PC-9 (cell line): ENCODE results near the gene CTNNA3. TPM values are rescaled to one million over a fixed set of nuclear protein-coding genes. Genes with fewer than 3 reads are reported as not detected.

Experiments
- BruUV-seq: library from RNA; stranded (reverse); fragments of 400-500 nt; replicated peaks from 2 replicates; lab custom pipeline; 2021; lab: Mats Ljungman, UMichigan
- CTCF ChIA-PET: fragments of 300-600 bp; sonication (Branson Sonifier 250); formaldehyde crosslinking; loops from one replicate; lab custom pipeline; 2022; ENCODE audit warnings: antibody characterized with exemption; lab: Charles Lee
- POLR2A ChIA-PET: fragments of 300-600 bp; sonication (Branson Sonifier 250); formaldehyde crosslinking; loops from one replicate; lab custom pipeline; 2022; ENCODE audit warnings: antibody characterized with exemption; ENCODE audit not compliant: unreplicated experiment; lab: Charles Lee
- DNase-seq, 2 experiments: peaks; one replicate each; pipeline versions ENCODE4 v3.0.0 to v3.0.0-alpha.2; 2015 to 2022; ENCODE audit warnings: mixed read lengths in 1 of 2
- H2AFZ ChIP-seq: fragments of 200-600 bp; sonication (generic); 2 replicates; pipeline ENCODE4 v1.8.1; 2017; ENCODE audit warnings: antibody characterized with exemption
- H3F3A ChIP-seq: fragments of 200-600 bp; sonication (generic); 2 replicates; pipeline ENCODE4 v1.8.1; 2017; ENCODE audit warnings: antibody characterized with exemption, mild to moderate bottlenecking, low read depth; ENCODE audit not compliant: insufficient read depth
- H3K27ac ChIP-seq: fragments of 200-600 bp; sonication (generic); 2 replicates; pipeline ENCODE4 v1.6.1; 2016; ENCODE audit warnings: mixed run types
- H3K27me3 ChIP-seq: fragments of 200-600 bp; sonication (generic); 2 replicates; pipeline ENCODE4 v1.6.1; 2016; ENCODE audit warnings: low read depth, mixed run types; ENCODE audit not compliant: insufficient read depth
- H3K36me3 ChIP-seq: fragments of 200-600 bp; sonication (generic); 2 replicates; pipeline ENCODE4 v1.6.1; 2016; ENCODE audit warnings: low read depth, mixed run types
- H3K4me1 ChIP-seq: fragments of 200-600 bp; sonication (generic); replicated peaks from 2 replicates; pipeline ENCODE4 v1.6.1; 2016; ENCODE audit warnings: mixed run types; ENCODE audit not compliant: insufficient read depth
- H3K4me2 ChIP-seq: fragments of 200-600 bp; sonication (generic); 2 replicates; pipeline ENCODE4 v1.6.1; 2017; ENCODE audit warnings: mixed run types
- H3K4me3 ChIP-seq: fragments of 200-600 bp; sonication (generic); 2 replicates; pipeline ENCODE4 v1.6.1; 2016; ENCODE audit warnings: mixed run types
- H3K79me2 ChIP-seq: fragments of 200-600 bp; sonication (generic); 2 replicates; pipeline ENCODE4 v1.6.1; 2017; ENCODE audit warnings: low read depth, mixed run types
- H3K9me2 ChIP-seq: fragments of 200-600 bp; sonication (generic); 2 replicates; pipeline ENCODE4 v1.8.1; 2017; ENCODE audit warnings: mild to moderate bottlenecking; ENCODE audit not compliant: insufficient read depth
- H3K9me3 ChIP-seq: fragments of 200-600 bp; sonication (generic); 2 replicates; pipeline ENCODE4 v1.8.1; 2016; ENCODE audit warnings: low read depth; ENCODE audit not compliant: insufficient read depth
- H4K20me1 ChIP-seq: fragments of 200-600 bp; sonication (generic); 2 replicates; pipeline ENCODE4 v1.8.1; 2017; ENCODE audit not compliant: insufficient read depth
- EZH2 ChIP-seq: fragments of 200-600 bp; sonication (generic); IDR thresholded peaks from 2 replicates; pipeline ENCODE4 v1.8.0; 2017; ENCODE audit warnings: antibody characterized with exemption, low read depth
- intact Hi-C: fragments of 100-400 bp; cut with micrococcal nuclease; formaldehyde crosslinking; loops from one replicate; pipeline ENCODE4 v1.10.0; 2022; ENCODE audit not compliant: unreplicated experiment
- total RNA-seq: library from RNA; stranded (reverse); gene quantifications from 2 replicates; pipeline ENCODE4 v1.2.3, GENCODE V29; 2021
- TF ChIP-seq, protein P1 (sequence below): fragments of 200-600 bp; sonication (generic); conservative IDR thresholded peaks from 2 replicates; pipeline ENCODE4 v1.6.1; 2017; ENCODE audit warnings: mixed run types, antibody characterized with exemption, mild to moderate bottlenecking, moderate library complexity

CTNNA3 gene
- total RNA-seq, 1 experiment from 2014 or later, result not detected

DNA sequence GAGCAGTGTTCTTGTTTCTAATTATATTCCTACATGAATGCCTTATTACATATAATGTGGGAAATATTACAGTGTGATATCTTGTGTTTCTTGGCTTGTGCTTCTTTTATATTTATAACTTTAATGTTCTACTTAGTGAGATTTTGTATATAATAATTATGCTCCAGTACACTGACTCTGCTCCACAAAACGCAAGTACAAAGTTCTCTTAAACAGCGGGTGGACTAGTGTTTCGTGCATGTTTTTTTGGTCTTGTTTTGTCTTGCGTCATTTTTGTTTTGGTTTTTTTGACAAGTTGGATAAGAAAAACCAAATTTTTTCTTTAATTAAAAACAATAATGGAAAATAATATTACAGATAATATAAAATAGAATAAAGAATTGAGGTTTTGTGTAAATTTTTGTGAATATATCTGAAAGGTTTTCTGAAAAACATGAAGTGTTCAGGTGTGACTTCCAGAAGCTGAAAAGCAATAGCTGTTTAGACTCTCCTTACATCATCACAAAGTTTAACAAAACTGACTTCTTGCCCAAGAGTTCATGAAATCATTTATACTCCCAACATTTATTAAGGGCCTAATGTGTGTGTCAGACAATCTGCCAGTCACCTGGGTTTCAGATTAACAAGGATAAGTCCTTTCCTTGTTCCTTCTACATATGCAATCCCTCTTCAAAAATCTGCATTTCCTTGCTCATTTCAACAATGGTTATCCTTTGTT lies 438.4 kb downstream of the CTNNA3 start:
- H4K20me1 ChIP-seq, result no peaks in the 10 kb centered on the region
- H3K27ac ChIP-seq, result no peak overlapping the region
- no peak for DNase-seq
- CTCF ChIA-PET, result no interaction called here
- H3K79me2 ChIP-seq, result no peaks in the 10 kb centered on the region
- no peaks in the 10 kb centered on the region for H3K4me1 ChIP-seq
- intact Hi-C loops, result no loop called here
- H3F3A ChIP-seq, result no peaks in the 10 kb centered on the region
- H3K9me2 ChIP-seq, result no peaks in the 10 kb centered on the region
- H3K36me3 ChIP-seq, result no peaks in the 10 kb centered on the region
- POLR2A ChIA-PET, result no interaction called here
- no peak overlapping the region for H3K4me3 ChIP-seq
- H3K27me3 ChIP-seq, result no peaks in the 10 kb centered on the region
- H3K4me2 ChIP-seq, result no peak overlapping the region
- TF ChIP-seq, protein P1, sequence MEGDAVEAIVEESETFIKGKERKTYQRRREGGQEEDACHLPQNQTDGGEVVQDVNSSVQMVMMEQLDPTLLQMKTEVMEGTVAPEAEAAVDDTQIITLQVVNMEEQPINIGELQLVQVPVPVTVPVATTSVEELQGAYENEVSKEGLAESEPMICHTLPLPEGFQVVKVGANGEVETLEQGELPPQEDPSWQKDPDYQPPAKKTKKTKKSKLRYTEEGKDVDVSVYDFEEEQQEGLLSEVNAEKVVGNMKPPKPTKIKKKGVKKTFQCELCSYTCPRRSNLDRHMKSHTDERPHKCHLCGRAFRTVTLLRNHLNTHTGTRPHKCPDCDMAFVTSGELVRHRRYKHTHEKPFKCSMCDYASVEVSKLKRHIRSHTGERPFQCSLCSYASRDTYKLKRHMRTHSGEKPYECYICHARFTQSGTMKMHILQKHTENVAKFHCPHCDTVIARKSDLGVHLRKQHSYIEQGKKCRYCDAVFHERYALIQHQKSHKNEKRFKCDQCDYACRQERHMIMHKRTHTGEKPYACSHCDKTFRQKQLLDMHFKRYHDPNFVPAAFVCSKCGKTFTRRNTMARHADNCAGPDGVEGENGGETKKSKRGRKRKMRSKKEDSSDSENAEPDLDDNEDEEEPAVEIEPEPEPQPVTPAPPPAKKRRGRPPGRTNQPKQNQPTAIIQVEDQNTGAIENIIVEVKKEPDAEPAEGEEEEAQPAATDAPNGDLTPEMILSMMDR, result no peak
- TF ChIP-seq EZH2, result no peak
- H2AFZ ChIP-seq, result no peak overlapping the region
- H3K9me3 ChIP-seq, result no peaks in the 10 kb centered on the region
- no TSS peak for BruUV-seq

DNA sequence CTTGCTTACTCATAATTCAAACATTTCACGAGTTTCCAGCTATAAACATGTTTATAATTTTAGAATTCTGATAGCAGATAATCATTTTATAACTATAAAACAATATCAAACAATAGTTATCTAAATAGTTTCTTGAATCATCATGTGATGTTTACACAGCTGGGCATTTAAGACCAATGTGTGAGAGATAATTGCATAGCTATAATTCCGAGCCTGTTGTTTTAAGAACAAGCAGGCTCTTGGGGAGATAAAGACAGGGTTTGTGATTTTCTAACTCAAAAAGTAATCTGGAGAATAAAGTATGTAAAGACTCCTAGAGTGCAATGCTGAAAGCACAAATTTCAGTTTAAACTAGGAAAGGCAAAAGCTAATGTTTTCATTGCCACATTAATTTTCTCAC lies 439.0 kb downstream of the CTNNA3 start:
- Histone ChIP-seq H3K4me1 (no peaks in the 10 kb centered on the region), H3K27me3 (no peaks in the 10 kb centered on the region), H3K4me2 (no peak overlapping the region), H3K27ac (no peak overlapping the region), H3K36me3 (no peaks in the 10 kb centered on the region), H3F3A (no peaks in the 10 kb centered on the region), H4K20me1 (no peaks in the 10 kb centered on the region), H3K79me2 (no peaks in the 10 kb centered on the region), H3K9me2 (no peaks in the 10 kb centered on the region), H3K4me3 (no peak overlapping the region), H2AFZ (no peak overlapping the region), H3K9me3 (no peaks in the 10 kb centered on the region)
- CTCF ChIA-PET, result no interaction called here
- no peak for DNase-seq
- TF ChIP-seq, protein P1, result no peak
- TF ChIP-seq EZH2, result no peak
- intact Hi-C loops, result no loop called here
- POLR2A ChIA-PET, result no interaction called here
- BruUV-seq, result no TSS peak

DNA sequence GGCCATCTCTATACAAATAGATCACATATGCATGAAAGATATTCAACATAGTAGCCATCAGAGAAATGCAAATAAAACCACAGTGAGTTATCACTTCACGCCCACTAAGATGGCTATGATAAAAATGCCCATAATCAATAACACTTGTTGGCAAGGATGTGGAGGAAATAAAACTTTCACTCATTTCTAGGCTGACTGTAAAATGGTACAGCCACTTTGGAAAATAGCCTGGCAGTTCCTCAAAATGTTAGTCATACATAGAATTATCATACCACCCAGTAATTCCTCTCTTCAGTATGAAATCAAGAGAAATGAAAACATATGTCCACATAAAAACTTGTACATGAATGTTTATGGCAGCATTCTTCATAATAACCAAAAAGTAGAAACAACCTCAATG lies 445.3 kb downstream of the CTNNA3 start:
- Histone ChIP-seq H3K36me3 (no peaks in the 10 kb centered on the region), H4K20me1 (no peaks in the 10 kb centered on the region), H3K9me3 (no peaks in the 10 kb centered on the region), H3K4me3 (no peak overlapping the region), H3K4me2 (no peak overlapping the region), H3K27ac (no peak overlapping the region), H3F3A (no peaks in the 10 kb centered on the region), H3K27me3 (no peaks in the 10 kb centered on the region), H2AFZ (no peak overlapping the region), H3K4me1 (no peaks in the 10 kb centered on the region), H3K79me2 (no peaks in the 10 kb centered on the region), H3K9me2 (no peaks in the 10 kb centered on the region)
- no peak for DNase-seq
- intact Hi-C loops, result no loop called here
- CTCF ChIA-PET, result no interaction called here
- BruUV-seq, result no TSS peak
- POLR2A ChIA-PET, result no interaction called here
- TF ChIP-seq, protein P1, result no peak
- no peak for TF ChIP-seq EZH2
